Measurements from ENCODE around the gene NUTF2.

GRCh38 chr16:67858500-67858899, 11.8 kb downstream of the NUTF2 start:
- TF ChIP-seq CTCF (IDR thresholded peaks at IDR 0.05) (no peak), POLR2A (IDR thresholded peaks at IDR 0.05) (no peak)
